HepG2 (cell line): Measurements from ENCODE around the gene MYCBPAP. TPM values are rescaled to one million over a fixed set of nuclear protein-coding genes. Genes with fewer than 3 reads are reported as not detected.

Source experiments
- HDAC1 ChIP-seq: sonication (generic); formaldehyde crosslinking; IDR thresholded peaks from 2 replicates; pipeline ENCODE4 v1.5.1; 2020; ENCODE audit warnings: mild to moderate bottlenecking, missing genetic modification reagents
- KLF6 ChIP-seq: IDR thresholded peaks from 2 replicates; pipeline ENCODE4 v1.8.0; 2016; ENCODE audit warnings: missing biosample characterization, missing genetic modification reagents
- MED8 ChIP-seq: sonication (generic); formaldehyde crosslinking; IDR thresholded peaks from 2 replicates; pipeline ENCODE4 v1.8.1; 2023; ENCODE audit warnings: mild to moderate bottlenecking, missing genetic modification reagents; ENCODE audit not compliant: insufficient replicate concordance
- MIER3 ChIP-seq: IDR thresholded peaks from 2 replicates; pipeline ENCODE4 v1.6.1; 2016; ENCODE audit warnings: missing compliant biosample characterization, borderline replicate concordance
- REL ChIP-seq: sonication (generic); formaldehyde crosslinking; conservative IDR thresholded peaks from 2 replicates; pipeline ENCODE4 v1.8.0; 2022; ENCODE audit warnings: mild to moderate bottlenecking, missing genetic modification reagents, moderate library complexity
- RELA ChIP-seq: sonication (generic); formaldehyde crosslinking; IDR thresholded peaks from 2 replicates; pipeline ENCODE4 v1.4.0; 2020; ENCODE audit warnings: missing genetic modification reagents
- SRSF9 ChIP-seq: fragments of 200-400 bp; formaldehyde crosslinking; IDR thresholded peaks from 2 replicates; pipeline ENCODE4 v1.6.1; 2018; ENCODE audit warnings: borderline replicate concordance, mild to moderate bottlenecking, low read depth, low read length; ENCODE audit not compliant: insufficient read depth, poor library complexity, severe bottlenecking
- TFDP2 ChIP-seq: sonication (generic); formaldehyde crosslinking; IDR thresholded peaks from 2 replicates; pipeline ENCODE4 v1.4.0; 2020; ENCODE audit warnings: missing genetic modification reagents
- ZNF136 ChIP-seq: sonication (generic); formaldehyde crosslinking; IDR thresholded peaks from 2 replicates; pipeline ENCODE4 v1.8.1; 2022; ENCODE audit warnings: low read depth, mild to moderate bottlenecking, moderate library complexity, missing genetic modification reagents
- ZNF263 ChIP-seq: sonication (generic); formaldehyde crosslinking; IDR thresholded peaks from 2 replicates; pipeline ENCODE4 v1.4.0; 2020; ENCODE audit warnings: missing genetic modification reagents
- ZNF331 ChIP-seq: sonication (generic); formaldehyde crosslinking; IDR thresholded peaks from 2 replicates; pipeline ENCODE4 v1.4.0; 2020; ENCODE audit warnings: missing genetic modification reagents
- ZNF460 ChIP-seq: sonication (generic); formaldehyde crosslinking; IDR thresholded peaks from 2 replicates; pipeline ENCODE4 v1.5.1; 2020; ENCODE audit warnings: missing genetic modification reagents, mild to moderate bottlenecking, borderline replicate concordance
- ZNF510 ChIP-seq: sonication (generic); formaldehyde crosslinking; IDR thresholded peaks from 2 replicates; pipeline ENCODE4 v1.4.0; 2020; ENCODE audit warnings: low read depth, mild to moderate bottlenecking, missing genetic modification reagents
- ZNF761 ChIP-seq: sonication (generic); formaldehyde crosslinking; conservative IDR thresholded peaks from 2 replicates; pipeline ENCODE4 v1.4.0; 2020; ENCODE audit warnings: mild to moderate bottlenecking, missing genetic modification reagents
- ZNF768 ChIP-seq: sonication (generic); formaldehyde crosslinking; IDR thresholded peaks from 2 replicates; pipeline ENCODE4 v1.4.0; 2020; ENCODE audit warnings: missing genetic modification reagents
- ZNF792 ChIP-seq: IDR thresholded peaks from 2 replicates; pipeline ENCODE4 v1.6.1; 2016
- ZNF891 ChIP-seq: sonication (generic); formaldehyde crosslinking; IDR thresholded peaks from 2 replicates; pipeline ENCODE4 v1.5.0; 2020; ENCODE audit warnings: mild to moderate bottlenecking, missing genetic modification reagents
- ZSCAN31 ChIP-seq: sonication (generic); formaldehyde crosslinking; IDR thresholded peaks from 2 replicates; pipeline ENCODE4 v1.5.0; 2020; ENCODE audit warnings: low read depth, mild to moderate bottlenecking, missing genetic modification reagents
- polyA plus RNA-seq, 8 experiments: library from polyadenylated mRNA; depleted of rRNA in 3 of 8; stranded (reverse) in 7 of 8; unstranded in 1 of 8; fragments of >200 nt; fragmentation: Illumina TruSeq in 4 of 8; extraction: Trizol in 4 of 8; gene quantifications; 2 replicates each; pipeline versions ENCODE4 v1.2.1 to v1.2.3, GENCODE V29; 2011 to 2016; ENCODE audit warnings: low read depth in 4 of 8, missing spikeins in 1 of 8, mixed read lengths in 1 of 8; ENCODE audit not compliant: insufficient read depth in 1 of 8
- total RNA-seq, 5 experiments: library from RNA; depleted of rRNA; stranded (reverse); fragments of >200 nt; fragmentation: Illumina TruSeq; extraction: Trizol; gene quantifications; 2 replicates each; pipeline ENCODE4 v1.2.3, GENCODE V29; 2016; ENCODE audit warnings: low read depth in 1 of 5
- TF ChIP-seq, protein P1 (sequence below): sonication (generic); formaldehyde crosslinking; IDR thresholded peaks from 2 replicates; pipeline ENCODE4 v1.9.0; 2022; ENCODE audit warnings: missing genetic modification reagents, mild to moderate bottlenecking, borderline replicate concordance
- TF ChIP-seq, protein P2 (sequence below): sonication (generic); formaldehyde crosslinking; IDR thresholded peaks from 2 replicates; pipeline ENCODE4 v1.4.0; 2020; ENCODE audit warnings: mild to moderate bottlenecking, missing genetic modification reagents
- TF ChIP-seq, protein P3 (sequence below): sonication (generic); formaldehyde crosslinking; IDR thresholded peaks from 2 replicates; pipeline ENCODE4 v1.4.0; 2020; ENCODE audit warnings: missing genetic modification reagents
- TF ChIP-seq, protein P4 (sequence below): sonication (generic); formaldehyde crosslinking; IDR thresholded peaks from 2 replicates; pipeline ENCODE4 v1.5.0; 2020; ENCODE audit warnings: mild to moderate bottlenecking, missing genetic modification reagents

Gene MYCBPAP
- total and polyA plus RNA-seq, 2 of the 13 experiments (the other 11 are each of a cell fraction or from before 2014, with no cell fraction given): 0.22 to 0.24 TPM

DNA sequence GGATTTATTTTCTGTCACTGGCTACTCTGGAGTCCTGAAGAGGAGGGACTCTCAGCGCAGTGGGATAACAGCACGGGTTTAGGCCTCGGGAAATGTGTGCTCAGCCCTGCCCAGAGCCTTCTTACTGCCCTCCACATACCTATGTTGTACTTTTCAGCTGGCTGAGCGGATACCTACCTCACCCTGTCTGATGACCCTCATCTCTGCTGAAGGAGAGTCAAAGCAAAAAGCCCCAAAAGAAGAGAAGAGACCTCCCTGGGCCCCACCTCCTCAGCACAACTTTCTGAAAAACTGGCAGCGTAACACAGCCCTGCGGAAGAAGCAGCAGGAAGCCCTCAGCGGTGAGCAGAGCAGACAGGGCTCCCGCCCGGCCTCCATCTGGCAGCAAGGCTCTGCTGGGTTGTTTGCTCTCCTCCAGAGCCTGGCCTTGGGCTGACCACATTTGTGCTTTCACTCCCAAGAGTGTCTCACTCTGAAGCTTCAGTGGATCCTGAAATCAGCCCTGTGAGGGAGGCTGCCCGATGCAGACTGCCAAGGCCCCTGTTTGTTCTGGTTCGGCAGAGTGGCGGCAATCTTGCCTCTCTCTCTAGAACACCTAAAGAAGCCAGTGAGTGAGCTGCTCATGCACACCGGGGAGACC, 10.3 kb downstream of the MYCBPAP start (continued):
- TF ChIP-seq MIER3 (CRISPR knock-in tag): peak; percentile 23; the same call in 1 of the 2 replicates
- TF ChIP-seq ZNF768: peak; percentile 60; the same call in 1 of the 2 replicates
- no peak for TF ChIP-seq ZNF460
- TF ChIP-seq ZNF331 (CRISPR knock-in tag): peak; percentile 92
- TF ChIP-seq HDAC1 (CRISPR knock-in tag): peak; percentile 4; the same call in 1 of the 2 replicates
- no peak for TF ChIP-seq ZNF136
- peak; percentile 67 for TF ChIP-seq ZSCAN31 (CRISPR knock-in tag)
- 0 out of 2 replicates have a peak, but pooled peaks have one; percentile 12 for TF ChIP-seq ZNF510 (CRISPR knock-in tag)
- TF ChIP-seq TFDP2 (CRISPR knock-in tag): peak; percentile 15; the same call in 1 of the 2 replicates
- no peak for TF ChIP-seq ZNF761 (CRISPR knock-in tag)
- TF ChIP-seq, protein P1, sequence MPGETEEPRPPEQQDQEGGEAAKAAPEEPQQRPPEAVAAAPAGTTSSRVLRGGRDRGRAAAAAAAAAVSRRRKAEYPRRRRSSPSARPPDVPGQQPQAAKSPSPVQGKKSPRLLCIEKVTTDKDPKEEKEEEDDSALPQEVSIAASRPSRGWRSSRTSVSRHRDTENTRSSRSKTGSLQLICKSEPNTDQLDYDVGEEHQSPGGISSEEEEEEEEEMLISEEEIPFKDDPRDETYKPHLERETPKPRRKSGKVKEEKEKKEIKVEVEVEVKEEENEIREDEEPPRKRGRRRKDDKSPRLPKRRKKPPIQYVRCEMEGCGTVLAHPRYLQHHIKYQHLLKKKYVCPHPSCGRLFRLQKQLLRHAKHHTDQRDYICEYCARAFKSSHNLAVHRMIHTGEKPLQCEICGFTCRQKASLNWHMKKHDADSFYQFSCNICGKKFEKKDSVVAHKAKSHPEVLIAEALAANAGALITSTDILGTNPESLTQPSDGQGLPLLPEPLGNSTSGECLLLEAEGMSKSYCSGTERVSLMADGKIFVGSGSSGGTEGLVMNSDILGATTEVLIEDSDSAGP (CRISPR knock-in tag): peak; percentile 24; the same call in 1 of the 2 replicates
- no peak for TF ChIP-seq REL
- TF ChIP-seq SRSF9: no peak
- TF ChIP-seq KLF6 (CRISPR knock-in tag): peak; percentile 26; the same call in 1 of the 2 replicates
- no peak for TF ChIP-seq RELA (CRISPR knock-in tag)
- TF ChIP-seq, protein P2, sequence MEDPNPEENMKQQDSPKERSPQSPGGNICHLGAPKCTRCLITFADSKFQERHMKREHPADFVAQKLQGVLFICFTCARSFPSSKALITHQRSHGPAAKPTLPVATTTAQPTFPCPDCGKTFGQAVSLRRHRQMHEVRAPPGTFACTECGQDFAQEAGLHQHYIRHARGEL: no peak
- peak; percentile 52; the same call in 1 of the 2 replicates for TF ChIP-seq ZNF891 (CRISPR knock-in tag)
- TF ChIP-seq ZNF792 (CRISPR knock-in tag): peak; percentile 24; the same call in 1 of the 2 replicates
- TF ChIP-seq, protein P3, sequence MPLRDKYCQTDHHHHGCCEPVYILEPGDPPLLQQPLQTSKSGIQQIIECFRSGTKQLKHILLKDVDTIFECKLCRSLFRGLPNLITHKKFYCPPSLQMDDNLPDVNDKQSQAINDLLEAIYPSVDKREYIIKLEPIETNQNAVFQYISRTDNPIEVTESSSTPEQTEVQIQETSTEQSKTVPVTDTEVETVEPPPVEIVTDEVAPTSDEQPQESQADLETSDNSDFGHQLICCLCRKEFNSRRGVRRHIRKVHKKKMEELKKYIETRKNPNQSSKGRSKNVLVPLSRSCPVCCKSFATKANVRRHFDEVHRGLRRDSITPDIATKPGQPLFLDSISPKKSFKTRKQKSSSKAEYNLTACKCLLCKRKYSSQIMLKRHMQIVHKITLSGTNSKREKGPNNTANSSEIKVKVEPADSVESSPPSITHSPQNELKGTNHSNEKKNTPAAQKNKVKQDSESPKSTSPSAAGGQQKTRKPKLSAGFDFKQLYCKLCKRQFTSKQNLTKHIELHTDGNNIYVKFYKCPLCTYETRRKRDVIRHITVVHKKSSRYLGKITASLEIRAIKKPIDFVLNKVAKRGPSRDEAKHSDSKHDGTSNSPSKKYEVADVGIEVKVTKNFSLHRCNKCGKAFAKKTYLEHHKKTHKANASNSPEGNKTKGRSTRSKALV (CRISPR knock-in tag): no peak
- TF ChIP-seq MED8 (CRISPR knock-in tag): no peak
- TF ChIP-seq, protein P4, sequence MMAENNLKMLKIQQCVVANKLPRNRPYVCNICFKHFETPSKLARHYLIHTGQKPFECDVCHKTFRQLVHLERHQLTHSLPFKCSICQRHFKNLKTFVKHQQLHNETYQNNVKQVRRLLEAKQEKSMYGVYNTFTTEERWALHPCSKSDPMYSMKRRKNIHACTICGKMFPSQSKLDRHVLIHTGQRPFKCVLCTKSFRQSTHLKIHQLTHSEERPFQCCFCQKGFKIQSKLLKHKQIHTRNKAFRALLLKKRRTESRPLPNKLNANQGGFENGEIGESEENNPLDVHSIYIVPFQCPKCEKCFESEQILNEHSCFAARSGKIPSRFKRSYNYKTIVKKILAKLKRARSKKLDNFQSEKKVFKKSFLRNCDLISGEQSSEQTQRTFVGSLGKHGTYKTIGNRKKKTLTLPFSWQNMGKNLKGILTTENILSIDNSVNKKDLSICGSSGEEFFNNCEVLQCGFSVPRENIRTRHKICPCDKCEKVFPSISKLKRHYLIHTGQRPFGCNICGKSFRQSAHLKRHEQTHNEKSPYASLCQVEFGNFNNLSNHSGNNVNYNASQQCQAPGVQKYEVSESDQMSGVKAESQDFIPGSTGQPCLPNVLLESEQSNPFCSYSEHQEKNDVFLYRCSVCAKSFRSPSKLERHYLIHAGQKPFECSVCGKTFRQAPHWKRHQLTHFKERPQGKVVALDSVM (CRISPR knock-in tag): peak; percentile 62; the same call in 1 of the 2 replicates
- 0 out of 2 replicates have a peak, but pooled peaks have one; percentile 29 for TF ChIP-seq ZNF263
